Forelimb muscle (tissue), 1 donor: ENCODE data around the gene SMG6. TPM values are rescaled to one million over a fixed set of nuclear protein-coding genes. Genes with fewer than 3 reads are reported as not detected.
A peak's percentile ranks its signal among the peaks of the same experiment; 100 is the strongest.
"Not testable (repeated sequence)": the region's sequence is repeated elsewhere in the genome, so short reads cannot be mapped to it uniquely, and the experiment has no call there.

Experiments used
- DNase-seq: peaks from one replicate; pipeline ENCODE4 v3.0.0-alpha.2; 2013; ENCODE audit warnings: low read depth
- polyA plus RNA-seq: library from polyadenylated mRNA; unstranded; fragments of 120-200 nt; gene quantifications from one replicate; pipeline ENCODE4 v1.2.1, GENCODE V29; 2013; ENCODE audit not compliant: insufficient read length

The SMG6 gene
- 16.5 TPM for polyA plus RNA-seq

GRCh38 chr17:2303204-2304188 is at the start of gene SMG6, which contains the start of gene SRR:
Gene SMG6 (minus strand): TSS chr17:2303785. CDS start chr17:2303720, 65 bp downstream.
Gene SRR (plus strand): TSS chr17:2303950. CDS start chr17:2315561, 11,611 bp downstream.
- DNase-seq = peak; percentile 54

DNA sequence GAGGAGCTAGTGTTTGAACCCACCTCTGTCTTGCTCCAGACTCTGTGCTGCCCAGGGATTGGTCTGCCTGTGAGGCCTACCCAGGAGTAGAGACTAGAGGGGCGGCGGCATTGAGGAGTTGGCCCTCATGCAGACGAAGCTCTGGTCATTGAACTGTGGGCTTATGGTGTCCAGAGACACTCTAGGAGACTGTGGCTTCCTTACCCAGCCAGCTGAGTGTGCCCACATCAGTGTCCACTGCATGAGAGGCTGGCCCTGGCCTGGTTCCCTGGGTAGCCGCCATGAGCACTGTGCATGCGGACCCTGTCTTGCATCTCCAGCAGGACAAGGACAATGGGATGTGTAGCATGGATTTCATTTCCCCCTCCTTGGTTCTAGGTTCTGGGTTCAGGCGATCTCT is 47.7 kb upstream of the SMG6 start:
- DNase-seq = no peak

DNA sequence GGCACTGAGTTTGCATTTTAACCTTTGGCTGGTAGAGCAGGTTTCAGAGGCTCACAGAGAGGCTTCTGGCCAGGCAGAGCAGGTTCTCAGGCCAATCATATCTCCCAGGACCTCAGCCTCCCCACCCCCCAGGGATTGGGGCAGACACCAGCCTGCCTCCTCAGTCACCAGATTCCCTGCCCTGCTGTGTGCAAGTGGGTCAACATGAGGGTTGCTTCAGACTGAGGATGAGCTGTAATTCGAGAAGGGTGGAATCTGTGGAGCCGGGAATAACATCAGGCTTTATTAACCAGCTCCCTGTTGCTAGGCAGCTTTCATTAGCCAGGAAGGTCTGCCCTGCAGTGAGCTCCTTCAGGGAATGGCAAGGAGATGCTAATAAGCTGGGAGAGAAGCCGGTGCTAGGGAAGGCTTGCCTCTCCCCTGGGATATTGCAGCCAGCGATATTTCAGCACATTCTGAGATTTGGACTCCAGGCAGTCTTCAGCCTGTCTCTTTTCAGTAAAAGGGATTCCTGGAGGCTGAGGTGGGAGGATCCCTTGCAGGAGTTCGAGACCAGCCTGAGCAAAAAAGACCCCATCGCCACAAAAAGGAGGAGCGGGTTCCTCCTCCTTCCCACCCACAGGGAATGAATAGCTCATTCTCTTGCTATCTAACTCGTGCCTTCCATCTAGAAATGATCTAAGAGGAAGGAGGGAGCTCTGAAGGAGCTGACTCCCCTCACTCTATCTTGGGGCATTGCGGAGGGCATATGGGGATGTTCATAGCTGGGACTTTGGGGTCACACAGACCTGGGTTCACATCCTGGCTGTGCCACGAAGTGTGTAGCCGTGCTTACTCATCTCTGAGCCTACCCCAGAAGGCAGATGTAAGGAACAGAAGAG is 44.5 kb upstream of the SMG6 start:
- no peak for DNase-seq

DNA sequence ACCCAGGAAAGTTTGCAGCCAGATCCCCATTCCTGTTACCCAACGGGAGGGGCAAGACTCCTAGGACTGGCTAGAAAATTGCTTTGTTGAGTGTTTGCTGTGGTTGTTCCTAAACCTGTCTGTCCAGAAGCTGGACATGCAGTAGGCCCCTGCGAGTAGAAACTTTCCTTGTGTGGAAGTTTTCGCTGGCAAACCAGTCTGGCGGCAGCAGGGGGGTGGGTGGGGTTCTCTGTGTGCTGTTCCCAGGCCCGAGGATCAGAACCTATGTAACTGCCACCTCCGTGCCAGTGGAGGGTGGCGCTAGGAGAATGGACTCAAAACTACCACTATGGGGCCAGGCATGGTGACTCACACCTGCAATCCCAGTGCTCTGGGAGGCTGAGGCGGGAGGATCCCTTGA is 42.9 kb upstream of the SMG6 start:
- DNase-seq = no peak

DNA sequence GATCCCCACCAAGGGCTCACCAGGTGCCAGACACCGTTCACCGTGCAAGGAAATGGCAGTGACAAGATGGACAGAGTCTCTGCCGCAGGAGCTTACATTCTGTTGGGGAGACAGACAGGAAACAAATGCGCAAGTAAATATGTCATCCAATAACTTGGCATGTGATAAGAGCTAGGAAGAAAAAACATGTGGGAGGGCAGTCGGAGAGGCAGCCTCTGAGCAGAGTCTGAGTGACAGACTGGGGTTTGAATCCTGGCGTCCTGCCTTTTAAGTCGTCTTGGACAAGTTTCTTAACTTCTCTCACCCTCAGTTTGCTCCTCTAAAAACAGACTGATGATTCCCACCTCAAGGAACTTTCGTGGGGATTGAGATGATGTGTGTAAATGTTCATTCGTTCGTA is 40.9 kb upstream of the SMG6 start:
- DNase-seq = no peak

DNA sequence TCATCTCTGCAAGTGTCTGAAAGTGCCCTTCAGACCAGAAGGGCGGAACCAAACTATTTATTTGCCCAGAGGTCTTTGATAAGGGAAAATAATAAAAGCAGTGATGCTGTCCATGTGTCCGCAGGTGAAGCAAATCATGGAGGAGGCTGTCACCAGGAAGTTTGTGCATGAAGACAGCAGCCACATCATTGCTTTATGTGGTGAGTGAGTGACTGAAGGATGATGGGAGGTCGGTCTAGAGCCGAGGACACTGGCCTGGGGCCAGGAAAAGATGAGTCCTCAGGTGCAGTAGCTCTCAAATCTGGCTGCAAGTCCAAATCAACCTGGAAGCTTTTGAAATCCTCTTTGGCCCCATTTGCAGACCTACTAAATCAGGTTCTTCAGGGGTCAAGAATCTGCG is 39.8 kb upstream of the SMG6 start:
- no peak for DNase-seq

- DNase-seq = no peak
These were observed 34.7 kb upstream of the SMG6 start for GRCh38 chr17:2338315-2338657.

DNA sequence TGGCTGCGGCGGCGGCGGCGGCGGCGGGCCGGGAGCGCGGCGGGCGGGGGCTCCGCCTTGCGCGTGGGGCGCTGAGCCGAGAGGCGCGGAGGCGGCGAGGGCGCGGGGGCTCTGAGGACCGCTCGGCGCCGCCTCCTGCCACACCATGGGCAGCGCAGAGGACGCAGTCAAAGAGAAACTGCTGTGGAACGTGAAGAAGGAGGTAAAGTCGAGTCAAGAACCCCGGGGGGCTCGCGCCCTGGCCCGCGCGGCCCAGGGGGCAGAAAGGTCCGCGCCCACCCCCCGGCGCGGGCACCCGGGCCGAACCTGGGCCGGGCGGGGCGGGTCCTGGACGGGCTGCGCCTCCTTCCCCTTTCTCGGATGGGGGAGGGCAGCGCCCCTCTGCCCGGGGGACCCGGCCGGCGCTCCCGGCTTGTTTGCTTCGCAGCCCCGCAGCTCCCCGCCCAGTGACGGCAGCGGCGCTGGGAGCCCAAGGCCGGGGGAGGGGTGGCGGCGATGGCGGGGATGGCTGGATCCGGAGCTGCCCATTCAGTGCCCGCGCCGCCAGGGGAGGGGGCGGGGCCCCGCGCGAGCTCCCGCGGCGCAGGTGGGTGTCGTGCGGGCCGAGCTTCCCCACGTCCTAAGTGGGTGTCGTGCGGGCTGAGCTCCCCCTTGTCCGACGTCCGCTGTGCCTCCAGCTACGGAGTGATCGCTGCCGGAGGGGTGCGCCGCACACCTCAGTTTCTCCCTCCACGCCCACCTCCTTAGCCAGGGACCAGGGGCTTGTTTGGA is 34.1 kb upstream of the SMG6 start:
- no peak for DNase-seq

- peak; percentile 9 for DNase-seq
These were observed 33.4 kb upstream of the SMG6 start, which contains the start of gene SGSM2 for GRCh38 chr17:2336852-2337543. Gene SGSM2 (plus strand): TSS chr17:2337501. CDS start chr17:2337689, 188 bp downstream.

GRCh38 chr17:2336215-2336851 is 32.7 kb upstream of the SMG6 start, which contains the start of gene TSR1:
Gene TSR1 (minus strand): TSS chr17:2336457. CDS start chr17:2336427, 30 bp downstream.
- DNase-seq = peak; percentile 70

DNA sequence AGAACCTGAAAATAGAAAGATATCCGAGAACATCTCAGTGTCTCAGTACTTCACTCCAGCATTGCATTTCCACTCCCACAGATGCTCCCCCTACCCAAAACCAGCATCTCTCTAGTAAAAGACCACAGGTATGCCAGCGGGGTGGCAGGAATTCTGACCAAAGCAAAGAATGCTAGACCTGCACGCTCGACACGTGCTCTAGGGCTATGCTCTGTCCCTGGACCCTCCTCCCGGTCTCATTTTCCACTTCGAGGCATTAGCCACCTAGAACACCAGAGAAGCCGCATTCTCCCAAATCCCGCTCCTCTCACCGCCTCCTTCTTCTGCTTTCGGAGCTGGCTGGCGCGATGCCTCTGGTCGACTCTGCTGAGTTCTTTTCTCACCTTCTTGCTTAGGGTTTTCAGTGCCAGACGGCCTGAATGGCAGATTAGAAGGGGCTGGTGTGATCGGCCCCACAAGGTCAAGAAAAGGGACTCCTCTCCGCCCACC is 32.2 kb upstream of the SMG6 start:
- DNase-seq = no peak

GRCh38 chr17:2331303-2331702 is 27.7 kb upstream of the SMG6 start:
- no peak for DNase-seq

DNA sequence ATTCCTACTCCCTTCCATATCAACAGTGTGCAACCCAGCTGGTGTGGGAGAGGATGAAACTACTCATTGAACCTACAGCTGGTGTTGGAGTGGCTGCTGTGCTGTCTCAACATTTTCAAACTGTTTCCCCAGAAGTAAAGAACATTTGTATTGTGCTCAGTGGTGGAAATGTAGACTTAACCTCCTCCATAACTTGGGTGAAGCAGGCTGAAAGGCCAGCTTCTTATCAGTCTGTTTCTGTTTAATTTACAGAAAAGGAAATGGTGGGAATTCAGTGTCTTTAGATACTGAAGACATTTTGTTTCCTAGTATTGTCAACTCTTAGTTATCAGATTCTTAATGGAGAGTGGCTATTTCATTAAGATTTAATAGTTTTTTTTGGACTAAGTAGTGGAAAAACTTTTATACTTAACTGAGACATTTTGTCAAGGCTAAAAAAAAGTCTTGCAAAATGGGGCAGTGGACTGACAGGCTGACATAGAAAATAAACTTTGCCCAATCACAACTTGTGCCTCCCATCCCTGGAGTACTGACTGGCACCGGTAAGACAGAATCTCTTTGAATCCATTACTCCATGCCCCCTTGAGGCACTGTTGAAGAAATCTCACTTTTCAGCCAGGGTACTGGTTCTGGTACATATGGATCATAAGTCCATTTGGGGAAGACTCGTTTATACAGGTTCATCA is 20.2 kb upstream of the SMG6 start:
- DNase-seq = no peak

- no peak for DNase-seq
These were observed 17.8 kb upstream of the SMG6 start for GRCh38 chr17:2321399-2321798.

- DNase-seq = no peak
These were observed 15.5 kb upstream of the SMG6 start for GRCh38 chr17:2319051-2319450.

GRCh38 chr17:2317796-2318195 is 14.2 kb upstream of the SMG6 start:
- DNase-seq = no peak

GRCh38 chr17:2316916-2317205 is 13.3 kb upstream of the SMG6 start:
- not testable (repeated sequence) for DNase-seq

- DNase-seq = no peak
These were observed 9.2 kb upstream of the SMG6 start for GRCh38 chr17:2312736-2313135.

DNA sequence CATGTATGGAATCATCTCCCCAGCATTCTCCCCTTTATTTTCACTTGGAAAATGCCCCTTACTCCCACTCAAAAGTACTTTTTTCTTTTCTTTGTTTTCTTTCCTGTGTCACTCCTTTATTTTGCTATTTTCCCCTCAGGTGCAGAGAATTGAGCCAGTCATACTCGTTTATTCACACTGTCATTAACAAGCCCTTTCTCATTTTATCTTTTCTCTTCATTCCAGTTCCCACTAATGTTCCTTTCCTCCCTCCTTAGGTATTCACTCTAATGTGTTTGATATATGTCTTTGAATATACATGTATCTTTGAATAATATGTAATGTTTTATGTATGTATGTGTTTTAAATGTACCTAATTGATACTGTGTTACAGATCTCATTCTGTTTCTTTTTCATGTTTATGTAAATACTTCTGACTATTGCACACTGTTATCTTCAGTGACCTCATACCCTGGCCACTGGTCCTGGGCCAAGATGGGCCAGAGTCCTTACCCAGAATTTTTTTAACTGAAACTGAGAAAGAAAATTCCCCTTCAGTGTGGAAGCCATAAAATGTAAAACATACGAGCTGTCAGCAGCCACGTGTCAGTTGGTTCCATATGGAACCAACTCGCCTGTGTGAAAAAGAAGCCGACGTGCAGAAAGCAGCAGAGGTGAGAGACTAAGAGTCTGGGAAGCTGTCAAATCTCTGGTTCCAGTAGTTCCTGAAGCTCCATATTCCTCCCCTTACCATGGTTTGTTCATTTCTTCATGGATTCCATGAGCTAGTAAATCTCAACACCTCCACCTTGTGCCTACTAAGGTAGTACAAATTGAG is 6.0 kb upstream of the SMG6 start:
- no peak for DNase-seq
